CD14-positive monocyte (primary cell): ENCODE results near the gene PPP1CC. TPM values are rescaled to one million over a fixed set of nuclear protein-coding genes. Genes with fewer than 3 reads are reported as not detected.

Experiments used
- DNase-seq, 3 donors: peaks; one replicate each; pipeline ENCODE4 v3.0.0-alpha.2; 2011 to 2022
- H2AFZ ChIP-seq: 2 replicates; pipeline ENCODE4 v1.6.0; 2012; ENCODE audit warnings: mild to moderate bottlenecking, low read depth, low read length, inconsistent platforms; ENCODE audit not compliant: insufficient read depth, poor library complexity, severe bottlenecking
- H3K27ac ChIP-seq, 2 donors: 1 replicate in 1 of 2; 2 replicates in 1 of 2; pipeline ENCODE4 v1.5.1; 2012 to 2013; ENCODE audit warnings: low read length in 2 of 2, control low read depth in 1 of 2, inconsistent platforms in 1 of 2, low read depth in 1 of 2, mild to moderate bottlenecking in 1 of 2
- H3K27me3 ChIP-seq, 2 donors: one replicate each; pipeline versions ENCODE4 v1.6.0 to v1.6.1; 2011 to 2013; ENCODE audit warnings: low read length in 2 of 2; ENCODE audit not compliant: control insufficient read depth in 2 of 2, insufficient read depth in 2 of 2
- H3K36me3 ChIP-seq, 2 donors: replicated peaks in 1 of 2; 1 replicate in 1 of 2; 2 replicates in 1 of 2; pipeline versions ENCODE4 v1.5.1 to v1.6.1; 2012 to 2013; ENCODE audit warnings: low read length in 2 of 2, control low read depth in 1 of 2, inconsistent platforms in 1 of 2, mild to moderate bottlenecking in 1 of 2; ENCODE audit not compliant: insufficient read depth in 2 of 2, control insufficient read depth in 1 of 2
- H3K4me1 ChIP-seq, 2 donors: 1 replicate in 1 of 2; 2 replicates in 1 of 2; pipeline versions ENCODE4 v1.5.1 to v1.6.1; 2012 to 2013; ENCODE audit warnings: low read length in 2 of 2, control low read depth in 1 of 2, inconsistent platforms in 1 of 2, mild to moderate bottlenecking in 1 of 2, moderate library complexity in 1 of 2; ENCODE audit not compliant: insufficient read depth in 2 of 2, control insufficient read depth in 1 of 2
- H3K4me2 ChIP-seq: replicated peaks from 2 replicates; pipeline ENCODE3; 2012; ENCODE audit warnings: low read length, moderate library complexity, mild to moderate bottlenecking; ENCODE audit not compliant: poor library complexity, severe bottlenecking; ENCODE audit errors: extremely low read depth
- H3K4me3 ChIP-seq, 3 experiments: fragments of 200-600 bp in 1 of 3; sonication (generic) in 1 of 3; replicated peaks in 1 of 3; 1 replicate in 2 of 3; 2 replicates in 1 of 3; pipeline ENCODE4 v1.5.1; 2011 to 2013; ENCODE audit warnings: low read length in 3 of 3, mild to moderate bottlenecking in 3 of 3, control low read depth in 2 of 3, low read depth in 2 of 3, inconsistent platforms in 1 of 3, moderate library complexity in 1 of 3
- H3K79me2 ChIP-seq: 2 replicates; pipeline ENCODE4 v1.6.0; 2012; ENCODE audit warnings: mild to moderate bottlenecking, control low read depth, inconsistent platforms, low read length, moderate library complexity; ENCODE audit not compliant: insufficient read depth
- H3K9ac ChIP-seq: 2 replicates; pipeline ENCODE4 v1.6.0; 2017; ENCODE audit warnings: low read length, mild to moderate bottlenecking; ENCODE audit not compliant: insufficient read depth, poor library complexity, severe bottlenecking
- H3K9me3 ChIP-seq, 2 donors: replicated peaks in 1 of 2; 1 replicate in 1 of 2; 2 replicates in 1 of 2; pipeline versions ENCODE4 v1.5.1 to v1.6.1; 2012 to 2013; ENCODE audit warnings: low read length in 2 of 2, control low read depth in 1 of 2; ENCODE audit not compliant: control insufficient read depth in 1 of 2, insufficient read depth in 1 of 2
- H4K20me1 ChIP-seq: 2 replicates; pipeline ENCODE4 v1.6.0; 2012; ENCODE audit warnings: mild to moderate bottlenecking, low read length, control low read depth, moderate library complexity; ENCODE audit not compliant: insufficient read depth
- H3K27ac Mint-ChIP-seq, 7 donors: one replicate each; pipeline ENCODE4 v1.8.0; 2020; ENCODE audit warnings: mild to moderate bottlenecking in 7 of 7, mixed read lengths in 7 of 7, moderate library complexity in 6 of 7, inconsistent platforms in 2 of 7
- H3K27me3 Mint-ChIP-seq, 3 donors: one replicate each; pipeline ENCODE4 v1.8.0; 2021 to 2022; ENCODE audit warnings: low read depth in 3 of 3, mild to moderate bottlenecking in 3 of 3, mixed read lengths in 3 of 3, moderate library complexity in 3 of 3, inconsistent platforms in 1 of 3
- H3K36me3 Mint-ChIP-seq, 2 donors: one replicate each; pipeline ENCODE4 v1.8.0; 2020; ENCODE audit warnings: mixed read lengths in 2 of 2, inconsistent platforms in 1 of 2, mild to moderate bottlenecking in 1 of 2
- H3K4me1 Mint-ChIP-seq: one replicate; pipeline ENCODE4 v1.8.0; 2020; ENCODE audit warnings: mild to moderate bottlenecking, mixed read lengths
- H3K4me3 Mint-ChIP-seq, 2 donors: one replicate each; pipeline ENCODE4 v1.8.0; 2020; ENCODE audit warnings: mild to moderate bottlenecking in 2 of 2, mixed read lengths in 2 of 2, moderate library complexity in 1 of 2
- H3K9me3 Mint-ChIP-seq, 7 donors: one replicate each; pipeline ENCODE4 v1.8.0; 2020 to 2022; ENCODE audit warnings: mixed read lengths in 7 of 7, mild to moderate bottlenecking in 6 of 7, moderate library complexity in 6 of 7, inconsistent platforms in 2 of 7
- CTCF ChIP-seq: fragments of 200-600 bp; IDR thresholded peaks from one replicate; pipeline ENCODE4 v1.8.0; 2022; ENCODE audit warnings: antibody characterized with exemption, mild to moderate bottlenecking
- WGBS: methylation state at CpG from one replicate; pipeline ENCODE4 v1.1.5; 2013; ENCODE audit warnings: missing lambda C conversion rate; ENCODE audit not compliant: insufficient coverage; 5-methylcytosine and 5-hydroxymethylcytosine counted together
- intact Hi-C, 2 donors: fragments of 100-400 bp; cut with micrococcal nuclease; formaldehyde crosslinking; loops; one replicate each; pipeline versions ENCODE4 v1.15.0 to v1.15.1; 2023
- polyA plus RNA-seq, 3 donors: library from polyadenylated mRNA; depleted of rRNA in 1 of 3; unstranded in 2 of 3; stranded (reverse) in 1 of 3; fragments of 300-500 nt in 2 of 3; fragments of >200 nt in 1 of 3; fragmentation: Illumina TruSeq in 2 of 3; gene quantifications; 1 replicate in 2 of 3; 2 replicates in 1 of 3; pipeline ENCODE4 v1.2.3, GENCODE V29; 2012 to 2021

Gene PPP1CC
- polyA plus RNA-seq, 3 donors, result 63.2 to 139 (median 128) TPM

- Histone ChIP-seq H4K20me1 (no peaks in the 10 kb centered on the region), H3K4me1 (peaks cover 83 to 84% of the 10 kb centered on the region in 2 donors), H3K27me3 (no peaks in the 10 kb centered on the region), H3K9ac (no peak overlapping the region), H3K36me3 (no peaks in the 10 kb centered on the region), H3K79me2 (peaks cover 24% of the 10 kb centered on the region), H3K27ac (peak overlapping the region; percentile 76 to 90), H3K9me3 (no peaks in the 10 kb centered on the region), H3K4me2 (no peak overlapping the region), H2AFZ (no peak overlapping the region), H3K4me3 (no peak overlapping the region)
- peaks cover 0 to 3% of the 10 kb centered on the region in 2 donors for H3K36me3 Mint-ChIP-seq
- no peak for TF ChIP-seq CTCF
- DNase-seq, result no peak
- no peak overlapping the region for H3K4me3 Mint-ChIP-seq
- intact Hi-C loops, result loop anchor here in 1 of 2 donors (2.0 to 10.0 kb wide), 3 partner anchors 89 to 245 kb away; partner anchors contain the start of gene ARPC3
- H3K27ac Mint-ChIP-seq, result peak overlapping the region in 6 of 7 donors; percentile 84 to 94 (median 91)
- H3K4me1 Mint-ChIP-seq, result peaks cover 81% of the 10 kb centered on the region
- peaks cover 0 to 2% (median 1%) of the 10 kb centered on the region in 3 donors for H3K27me3 Mint-ChIP-seq
- H3K9me3 Mint-ChIP-seq, result no peaks in the 10 kb centered on the region
- 82% methylated on average over 2 of the region's 3 CpGs for WGBS
Measured at GRCh38 chr12:110696283-110696682, 46.4 kb downstream of the PPP1CC start.

- Histone ChIP-seq H3K4me3 (peak overlapping the region in 1 of 3 experiments; percentile 65), H4K20me1 (no peaks in the 10 kb centered on the region), H3K36me3 (no peaks in the 10 kb centered on the region), H3K4me2 (peak overlapping the region; percentile 64), H2AFZ (peak overlapping the region; percentile 39), H3K4me1 (peaks cover 99 to 100% of the 10 kb centered on the region in 2 donors), H3K9me3 (no peaks in the 10 kb centered on the region), H3K9ac (peak overlapping the region; percentile 62), H3K27me3 (no peaks in the 10 kb centered on the region), H3K79me2 (peaks cover 28% of the 10 kb centered on the region), H3K27ac (peak overlapping the region; percentile 76 to 90)
- Mint-ChIP-seq H3K27me3 (no peaks in the 10 kb centered on the region), H3K4me1 (peaks cover 94% of the 10 kb centered on the region), H3K27ac (peak overlapping the region; percentile 94 to 98 (median 97)), H3K36me3 (peaks cover 0 to 3% of the 10 kb centered on the region in 2 donors), H3K9me3 (no peaks in the 10 kb centered on the region), H3K4me3 (peak overlapping the region; percentile 13 to 76)
- WGBS, result 4% methylated on average over 12 of the region's 12 CpGs
- no peak for TF ChIP-seq CTCF
- intact Hi-C loops, result loop anchor here in 1 of 2 donors (5.0 to 10.0 kb wide), 2 partner anchors 48 to 140 kb away; partner anchors contain the start of gene PPP1CC
- peak; percentile 70 to 86 (median 85) for DNase-seq
Measured at GRCh38 chr12:110694330-110694901, 48.3 kb downstream of the PPP1CC start.
